Germinal center (tissue), 1 donor: ENCODE data around the gene XBP1.
"Not testable (repeated sequence)": the region's sequence is repeated elsewhere in the genome, so short reads cannot be mapped to it uniquely, and the experiment has no call there.

ENCODE experiments used
- DNase-seq: peaks from one replicate; pipeline ENCODE4 v3.0.0; 2012; ENCODE audit warnings: mixed read lengths, low spot score

XBP1 gene

GRCh38 chr22:28791841-28792490 is 8.4 kb downstream of the XBP1 start:
- peak; percentile 63 for DNase-seq

GRCh38 chr22:28791124-28791523 is 9.2 kb downstream of the XBP1 start:
- no peak for DNase-seq

GRCh38 chr22:28788601-28789000 is 11.8 kb downstream of the XBP1 start:
- DNase-seq, result no peak

- DNase-seq, result no peak
These were observed 16.3 kb downstream of the XBP1 start for GRCh38 chr22:28783786-28784671.

GRCh38 chr22:28780296-28780695 is 20.1 kb downstream of the XBP1 start:
- no peak for DNase-seq

GRCh38 chr22:28779833-28780232 is 20.5 kb downstream of the XBP1 start:
- no peak for DNase-seq

GRCh38 chr22:28774378-28774777 is 26.0 kb downstream of the XBP1 start:
- no peak for DNase-seq

- DNase-seq, result peak; percentile 45
These were observed 26.9 kb downstream of the XBP1 start for GRCh38 chr22:28773461-28773867.

GRCh38 chr22:28772633-28773460 is 27.5 kb downstream of the XBP1 start, which contains the start of gene CCDC117:
Gene CCDC117, plus strand, starts transcription at chr22:28772695. Its CDS starts 155 bp downstream, at chr22:28772850.
- peak; percentile 96 for DNase-seq

GRCh38 chr22:28771195-28771791 is 29.1 kb downstream of the XBP1 start:
- no peak for DNase-seq

GRCh38 chr22:28769394-28770085 is 30.8 kb downstream of the XBP1 start:
- no peak for DNase-seq

- DNase-seq, result no peak
These were observed 31.5 kb downstream of the XBP1 start for GRCh38 chr22:28768701-28769393.

- DNase-seq, result no peak
These were observed 33.7 kb downstream of the XBP1 start for GRCh38 chr22:28766628-28767027.

- not testable (repeated sequence) for DNase-seq
These were observed 38.4 kb downstream of the XBP1 start for GRCh38 chr22:28762000-28762399.

- DNase-seq, result no peak
These were observed 39.0 kb downstream of the XBP1 start for GRCh38 chr22:28761449-28761755.

- peak; percentile 32 for DNase-seq
These were observed 40.4 kb downstream of the XBP1 start for GRCh38 chr22:28759861-28760560.

GRCh38 chr22:28754512-28754911 is 45.9 kb downstream of the XBP1 start:
- DNase-seq, result not testable (repeated sequence)

GRCh38 chr22:28750471-28750881 is 49.9 kb downstream of the XBP1 start:
- DNase-seq, result no peak
